HepG2 (cell line): ENCODE measurements around the gene RAD51D. TPM values are rescaled to one million over a fixed set of nuclear protein-coding genes. Genes with fewer than 3 reads are reported as not detected.

Experiments
- MYC ChIP-seq: sonication (generic); formaldehyde crosslinking; IDR thresholded peaks from 2 replicates; pipeline ENCODE4 v1.9.0; 2021; ENCODE audit warnings: missing genetic modification reagents, borderline replicate concordance
- NCOA1 ChIP-seq: sonication (generic); formaldehyde crosslinking; IDR thresholded peaks from 2 replicates; pipeline ENCODE4 v1.9.0; 2021; ENCODE audit warnings: missing genetic modification reagents
- RBM22 ChIP-seq: fragments of 200-400 bp; formaldehyde crosslinking; optimal IDR thresholded peaks from 2 replicates; pipeline ENCODE3; 2017; ENCODE audit warnings: mild to moderate bottlenecking, low read length, moderate library complexity
- RFXAP ChIP-seq: sonication (generic); formaldehyde crosslinking; IDR thresholded peaks from 2 replicates; pipeline ENCODE4 v1.4.0; 2020; ENCODE audit warnings: missing genetic modification reagents, borderline replicate concordance
- SRSF4 ChIP-seq: fragments of 200-400 bp; formaldehyde crosslinking; IDR thresholded peaks from one replicate; pipeline ENCODE4 v1.6.1; 2018; ENCODE audit warnings: mild to moderate bottlenecking, low read depth, low read length, moderate library complexity; ENCODE audit not compliant: poor library complexity, severe bottlenecking
- TAF15 ChIP-seq: fragments of 200-400 bp; formaldehyde crosslinking; IDR thresholded peaks from one replicate; pipeline ENCODE4 v1.6.1; 2018; ENCODE audit warnings: mild to moderate bottlenecking, low read depth, low read length; ENCODE audit not compliant: poor library complexity, severe bottlenecking
- ZFY ChIP-seq: sonication (generic); formaldehyde crosslinking; IDR thresholded peaks from 2 replicates; pipeline ENCODE4 v1.4.0; 2020; ENCODE audit warnings: missing genetic modification reagents
- ZNF230 ChIP-seq: sonication (generic); formaldehyde crosslinking; IDR thresholded peaks from 2 replicates; pipeline ENCODE4 v1.4.0; 2020; ENCODE audit warnings: mild to moderate bottlenecking, missing genetic modification reagents
- ZNF24 ChIP-seq: fragments of 450-650 bp; IDR thresholded peaks from 2 replicates; pipeline ENCODE4 v1.6.1; 2017; ENCODE audit warnings: antibody characterized with exemption, mild to moderate bottlenecking
- ZNF513 ChIP-seq: sonication (generic); formaldehyde crosslinking; conservative IDR thresholded peaks from 2 replicates; pipeline ENCODE4 v1.5.0; 2020; ENCODE audit warnings: missing genetic modification reagents
- ZNF574 ChIP-seq: sonication (generic); formaldehyde crosslinking; IDR thresholded peaks from 2 replicates; pipeline ENCODE4 v1.4.0; 2020; ENCODE audit warnings: missing genetic modification reagents
- ZNF577 ChIP-seq: sonication (generic); formaldehyde crosslinking; IDR thresholded peaks from 2 replicates; pipeline ENCODE4 v1.4.0; 2020; ENCODE audit warnings: mild to moderate bottlenecking, low read depth, missing genetic modification reagents, borderline replicate concordance
- ZNF670 ChIP-seq: sonication (generic); formaldehyde crosslinking; IDR thresholded peaks from 2 replicates; pipeline ENCODE4 v1.8.0; 2022; ENCODE audit warnings: mild to moderate bottlenecking, missing genetic modification reagents, borderline replicate concordance
- ZNF710 ChIP-seq: sonication (generic); formaldehyde crosslinking; IDR thresholded peaks from 2 replicates; pipeline ENCODE4 v1.5.0; 2020; ENCODE audit warnings: mild to moderate bottlenecking, missing genetic modification reagents, borderline replicate concordance
- polyA plus RNA-seq, 8 experiments: library from polyadenylated mRNA; depleted of rRNA in 3 of 8; stranded (reverse) in 7 of 8; unstranded in 1 of 8; fragments of >200 nt; fragmentation: Illumina TruSeq in 4 of 8; extraction: Trizol in 4 of 8; gene quantifications; 2 replicates each; pipeline versions ENCODE4 v1.2.1 to v1.2.3, GENCODE V29; 2011 to 2016; ENCODE audit warnings: low read depth in 4 of 8, missing spikeins in 1 of 8, mixed read lengths in 1 of 8; ENCODE audit not compliant: insufficient read depth in 1 of 8
- total RNA-seq, 5 experiments: library from RNA; depleted of rRNA; stranded (reverse); fragments of >200 nt; fragmentation: Illumina TruSeq; extraction: Trizol; gene quantifications; 2 replicates each; pipeline ENCODE4 v1.2.3, GENCODE V29; 2016; ENCODE audit warnings: low read depth in 1 of 5
- TF ChIP-seq, protein P1 (sequence below): sonication (generic); formaldehyde crosslinking; IDR thresholded peaks from 2 replicates; pipeline ENCODE4 v1.4.0; 2020; ENCODE audit warnings: missing genetic modification reagents, borderline replicate concordance

RAD51D gene
- total and polyA plus RNA-seq, 2 of the 13 experiments (the other 11 are each of a cell fraction or from before 2014, with no cell fraction given): 6.7 to 13.1 TPM

GRCh38 chr17:35079547-35080423, 39.9 kb downstream of the RAD51D start (continued):
- TF ChIP-seq ZNF230 (CRISPR knock-in tag) (no peak), ZNF24 (no peak), RFXAP (CRISPR knock-in tag) (no peak), TAF15 (no peak), ZFY (no peak), RBM22 (no peak), MYC (CRISPR knock-in tag) (no peak), ZNF670 (CRISPR knock-in tag) (peak; percentile 46; the same call in 1 of the 2 replicates), ZNF577 (CRISPR knock-in tag) (no peak), ZNF710 (CRISPR knock-in tag) (no peak), SRSF4 (no peak), ZNF574 (no peak), ZNF513 (CRISPR knock-in tag) (no peak), NCOA1 (CRISPR knock-in tag) (no peak)
- TF ChIP-seq, protein P1, sequence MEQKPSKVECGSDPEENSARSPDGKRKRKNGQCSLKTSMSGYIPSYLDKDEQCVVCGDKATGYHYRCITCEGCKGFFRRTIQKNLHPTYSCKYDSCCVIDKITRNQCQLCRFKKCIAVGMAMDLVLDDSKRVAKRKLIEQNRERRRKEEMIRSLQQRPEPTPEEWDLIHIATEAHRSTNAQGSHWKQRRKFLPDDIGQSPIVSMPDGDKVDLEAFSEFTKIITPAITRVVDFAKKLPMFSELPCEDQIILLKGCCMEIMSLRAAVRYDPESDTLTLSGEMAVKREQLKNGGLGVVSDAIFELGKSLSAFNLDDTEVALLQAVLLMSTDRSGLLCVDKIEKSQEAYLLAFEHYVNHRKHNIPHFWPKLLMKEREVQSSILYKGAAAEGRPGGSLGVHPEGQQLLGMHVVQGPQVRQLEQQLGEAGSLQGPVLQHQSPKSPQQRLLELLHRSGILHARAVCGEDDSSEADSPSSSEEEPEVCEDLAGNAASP (CRISPR knock-in tag): peak; percentile 22; the same call in 1 of the 2 replicates
